ENCODE data around the gene PTPRK. TPM values are rescaled to one million over a fixed set of nuclear protein-coding genes. Genes with fewer than 3 reads are reported as not detected.

Gene PTPRK
- total and polyA plus RNA-seq, 4 donors, result 12.1 to 61.2 (median 29.1) TPM

DNA sequence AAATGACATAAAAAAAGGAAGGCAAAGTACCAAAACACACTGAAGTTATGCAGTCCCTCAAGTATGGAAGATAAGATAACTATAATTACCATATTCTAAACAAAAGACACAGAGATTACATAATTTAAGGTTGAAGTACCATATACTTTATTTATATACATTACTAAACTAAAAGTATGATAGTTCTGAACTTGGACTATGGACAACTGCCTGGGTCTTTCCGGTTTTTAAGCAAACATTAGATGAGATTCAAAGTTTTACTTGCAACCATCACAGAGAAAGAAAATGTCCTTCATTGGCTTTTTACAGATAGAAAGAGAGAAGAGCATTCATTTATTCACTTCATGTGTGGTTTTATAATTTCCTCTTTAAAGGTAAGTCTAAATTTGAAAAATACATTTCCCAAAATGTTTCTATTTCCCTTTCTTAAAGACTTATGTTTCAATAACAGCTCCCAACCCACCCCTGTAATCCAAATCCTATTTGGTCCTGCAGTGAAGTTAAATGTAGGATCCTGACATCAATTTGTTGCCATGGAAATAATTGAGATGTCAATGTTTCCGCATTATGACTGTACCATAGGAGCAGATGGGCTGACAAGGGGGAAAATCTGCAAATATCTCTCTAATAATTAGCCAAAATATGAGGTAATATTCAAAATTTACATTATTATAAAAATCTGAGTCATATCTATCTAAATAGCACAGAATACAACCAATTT is 63.7 kb downstream of the PTPRK start:
- WGBS, result 60% methylated on average over 2 of the region's 2 CpGs
- no peak for DNase-seq (ENCODE audit: low spot score)

More for the DNA sequence above, 63.7 kb downstream of the PTPRK start:
- H3K27ac ChIP-seq (ENCODE audit: low read depth in 1 of 2, low read length in 2 of 2), result no peak overlapping the region
- H3K36me3 ChIP-seq (ENCODE audit: control insufficient read depth in 4 of 4, insufficient read depth in 3 of 4, low read depth in 1 of 4, low read length in 3 of 4), result no peaks in the 10 kb centered on the region
- H3K4me1 ChIP-seq (ENCODE audit: control insufficient read depth in 4 of 4, insufficient read depth in 4 of 4, low read length in 3 of 4), result peaks cover 0 to 3% (median under 1%) of the 10 kb centered on the region in 4 donors
- TF ChIP-seq HNF4G (IDR thresholded peaks at IDR 0.05) (no peak), TAF1 (conservative IDR thresholded peaks at IDR 0.05) (no peak), EGR1 (IDR thresholded peaks at IDR 0.05; ENCODE audit: low read depth in 2 of 2) (no peak), NR2F2 (IDR thresholded peaks at IDR 0.05) (no peak), YY1 (IDR thresholded peaks at IDR 0.05) (no peak), SP1 (IDR thresholded peaks at IDR 0.05) (no peak), FOXA1 (IDR thresholded peaks at IDR 0.05) (no peak), RXRA (IDR thresholded peaks at IDR 0.05) (no peak), GABPA (IDR thresholded peaks at IDR 0.05 in 1 of 2, conservative IDR thresholded peaks at IDR 0.05 in 1 of 2) (no peak), FOXA2 (IDR thresholded peaks at IDR 0.05) (no peak), HNF4A (conservative IDR thresholded peaks at IDR 0.05) (no peak), JUND (IDR thresholded peaks at IDR 0.05) (no peak), RAD21 (IDR thresholded peaks at IDR 0.05) (no peak)
- TF ChIP-seq, protein P1, sequence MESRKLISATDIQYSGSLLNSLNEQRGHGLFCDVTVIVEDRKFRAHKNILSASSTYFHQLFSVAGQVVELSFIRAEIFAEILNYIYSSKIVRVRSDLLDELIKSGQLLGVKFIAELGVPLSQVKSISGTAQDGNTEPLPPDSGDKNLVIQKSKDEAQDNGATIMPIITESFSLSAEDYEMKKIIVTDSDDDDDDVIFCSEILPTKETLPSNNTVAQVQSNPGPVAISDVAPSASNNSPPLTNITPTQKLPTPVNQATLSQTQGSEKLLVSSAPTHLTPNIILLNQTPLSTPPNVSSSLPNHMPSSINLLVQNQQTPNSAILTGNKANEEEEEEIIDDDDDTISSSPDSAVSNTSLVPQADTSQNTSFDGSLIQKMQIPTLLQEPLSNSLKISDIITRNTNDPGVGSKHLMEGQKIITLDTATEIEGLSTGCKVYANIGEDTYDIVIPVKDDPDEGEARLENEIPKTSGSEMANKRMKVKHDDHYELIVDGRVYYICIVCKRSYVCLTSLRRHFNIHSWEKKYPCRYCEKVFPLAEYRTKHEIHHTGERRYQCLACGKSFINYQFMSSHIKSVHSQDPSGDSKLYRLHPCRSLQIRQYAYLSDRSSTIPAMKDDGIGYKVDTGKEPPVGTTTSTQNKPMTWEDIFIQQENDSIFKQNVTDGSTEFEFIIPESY (IDR thresholded peaks at IDR 0.05), result no peak
- TF ChIP-seq, protein P2, sequence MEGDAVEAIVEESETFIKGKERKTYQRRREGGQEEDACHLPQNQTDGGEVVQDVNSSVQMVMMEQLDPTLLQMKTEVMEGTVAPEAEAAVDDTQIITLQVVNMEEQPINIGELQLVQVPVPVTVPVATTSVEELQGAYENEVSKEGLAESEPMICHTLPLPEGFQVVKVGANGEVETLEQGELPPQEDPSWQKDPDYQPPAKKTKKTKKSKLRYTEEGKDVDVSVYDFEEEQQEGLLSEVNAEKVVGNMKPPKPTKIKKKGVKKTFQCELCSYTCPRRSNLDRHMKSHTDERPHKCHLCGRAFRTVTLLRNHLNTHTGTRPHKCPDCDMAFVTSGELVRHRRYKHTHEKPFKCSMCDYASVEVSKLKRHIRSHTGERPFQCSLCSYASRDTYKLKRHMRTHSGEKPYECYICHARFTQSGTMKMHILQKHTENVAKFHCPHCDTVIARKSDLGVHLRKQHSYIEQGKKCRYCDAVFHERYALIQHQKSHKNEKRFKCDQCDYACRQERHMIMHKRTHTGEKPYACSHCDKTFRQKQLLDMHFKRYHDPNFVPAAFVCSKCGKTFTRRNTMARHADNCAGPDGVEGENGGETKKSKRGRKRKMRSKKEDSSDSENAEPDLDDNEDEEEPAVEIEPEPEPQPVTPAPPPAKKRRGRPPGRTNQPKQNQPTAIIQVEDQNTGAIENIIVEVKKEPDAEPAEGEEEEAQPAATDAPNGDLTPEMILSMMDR (IDR thresholded peaks at IDR 0.05; ENCODE audit: low read depth, low read length, missing input control), result no peak
- TF ChIP-seq, protein P3, sequence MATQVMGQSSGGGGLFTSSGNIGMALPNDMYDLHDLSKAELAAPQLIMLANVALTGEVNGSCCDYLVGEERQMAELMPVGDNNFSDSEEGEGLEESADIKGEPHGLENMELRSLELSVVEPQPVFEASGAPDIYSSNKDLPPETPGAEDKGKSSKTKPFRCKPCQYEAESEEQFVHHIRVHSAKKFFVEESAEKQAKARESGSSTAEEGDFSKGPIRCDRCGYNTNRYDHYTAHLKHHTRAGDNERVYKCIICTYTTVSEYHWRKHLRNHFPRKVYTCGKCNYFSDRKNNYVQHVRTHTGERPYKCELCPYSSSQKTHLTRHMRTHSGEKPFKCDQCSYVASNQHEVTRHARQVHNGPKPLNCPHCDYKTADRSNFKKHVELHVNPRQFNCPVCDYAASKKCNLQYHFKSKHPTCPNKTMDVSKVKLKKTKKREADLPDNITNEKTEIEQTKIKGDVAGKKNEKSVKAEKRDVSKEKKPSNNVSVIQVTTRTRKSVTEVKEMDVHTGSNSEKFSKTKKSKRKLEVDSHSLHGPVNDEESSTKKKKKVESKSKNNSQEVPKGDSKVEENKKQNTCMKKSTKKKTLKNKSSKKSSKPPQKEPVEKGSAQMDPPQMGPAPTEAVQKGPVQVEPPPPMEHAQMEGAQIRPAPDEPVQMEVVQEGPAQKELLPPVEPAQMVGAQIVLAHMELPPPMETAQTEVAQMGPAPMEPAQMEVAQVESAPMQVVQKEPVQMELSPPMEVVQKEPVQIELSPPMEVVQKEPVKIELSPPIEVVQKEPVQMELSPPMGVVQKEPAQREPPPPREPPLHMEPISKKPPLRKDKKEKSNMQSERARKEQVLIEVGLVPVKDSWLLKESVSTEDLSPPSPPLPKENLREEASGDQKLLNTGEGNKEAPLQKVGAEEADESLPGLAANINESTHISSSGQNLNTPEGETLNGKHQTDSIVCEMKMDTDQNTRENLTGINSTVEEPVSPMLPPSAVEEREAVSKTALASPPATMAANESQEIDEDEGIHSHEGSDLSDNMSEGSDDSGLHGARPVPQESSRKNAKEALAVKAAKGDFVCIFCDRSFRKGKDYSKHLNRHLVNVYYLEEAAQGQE (IDR thresholded peaks at IDR 0.05), result no peak
- TF ChIP-seq, protein P4, sequence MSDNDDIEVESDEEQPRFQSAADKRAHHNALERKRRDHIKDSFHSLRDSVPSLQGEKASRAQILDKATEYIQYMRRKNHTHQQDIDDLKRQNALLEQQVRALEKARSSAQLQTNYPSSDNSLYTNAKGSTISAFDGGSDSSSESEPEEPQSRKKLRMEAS (IDR thresholded peaks at IDR 0.05), result no peak
- TF ChIP-seq, protein P5, sequence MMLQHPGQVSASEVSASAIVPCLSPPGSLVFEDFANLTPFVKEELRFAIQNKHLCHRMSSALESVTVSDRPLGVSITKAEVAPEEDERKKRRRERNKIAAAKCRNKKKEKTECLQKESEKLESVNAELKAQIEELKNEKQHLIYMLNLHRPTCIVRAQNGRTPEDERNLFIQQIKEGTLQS (IDR thresholded peaks at IDR 0.05), result no peak
- no peaks in the 10 kb centered on the region for H3K9me3 ChIP-seq (ENCODE audit: control insufficient read depth in 4 of 4, low read length in 3 of 4)
- no peak overlapping the region for H3K9ac ChIP-seq (ENCODE audit: low read depth in 1 of 2, low read length in 2 of 2)
- no peak overlapping the region for H3K4me3 ChIP-seq (ENCODE audit: low read depth in 1 of 3, low read length in 3 of 3)
- no peaks in the 10 kb centered on the region for H3K27me3 ChIP-seq (ENCODE audit: control insufficient read depth in 4 of 4, insufficient read depth in 4 of 4, low read length in 3 of 4)

Data from liver (tissue), 9 donors.